ENCODE results near the gene GPR17. TPM values are rescaled to one million over a fixed set of nuclear protein-coding genes. Genes with fewer than 3 reads are reported as not detected.

GPR17 gene
- total RNA-seq (0.22 TPM in 1 of 2 replicates, not detected in the other), polyA plus RNA-seq (0.06 TPM in 1 of 2 replicates, not detected in the other), polyA minus RNA-seq (0.14 TPM in 1 of 2 replicates, not detected in the other)
- total RNA-seq (2013): not detected

DNA sequence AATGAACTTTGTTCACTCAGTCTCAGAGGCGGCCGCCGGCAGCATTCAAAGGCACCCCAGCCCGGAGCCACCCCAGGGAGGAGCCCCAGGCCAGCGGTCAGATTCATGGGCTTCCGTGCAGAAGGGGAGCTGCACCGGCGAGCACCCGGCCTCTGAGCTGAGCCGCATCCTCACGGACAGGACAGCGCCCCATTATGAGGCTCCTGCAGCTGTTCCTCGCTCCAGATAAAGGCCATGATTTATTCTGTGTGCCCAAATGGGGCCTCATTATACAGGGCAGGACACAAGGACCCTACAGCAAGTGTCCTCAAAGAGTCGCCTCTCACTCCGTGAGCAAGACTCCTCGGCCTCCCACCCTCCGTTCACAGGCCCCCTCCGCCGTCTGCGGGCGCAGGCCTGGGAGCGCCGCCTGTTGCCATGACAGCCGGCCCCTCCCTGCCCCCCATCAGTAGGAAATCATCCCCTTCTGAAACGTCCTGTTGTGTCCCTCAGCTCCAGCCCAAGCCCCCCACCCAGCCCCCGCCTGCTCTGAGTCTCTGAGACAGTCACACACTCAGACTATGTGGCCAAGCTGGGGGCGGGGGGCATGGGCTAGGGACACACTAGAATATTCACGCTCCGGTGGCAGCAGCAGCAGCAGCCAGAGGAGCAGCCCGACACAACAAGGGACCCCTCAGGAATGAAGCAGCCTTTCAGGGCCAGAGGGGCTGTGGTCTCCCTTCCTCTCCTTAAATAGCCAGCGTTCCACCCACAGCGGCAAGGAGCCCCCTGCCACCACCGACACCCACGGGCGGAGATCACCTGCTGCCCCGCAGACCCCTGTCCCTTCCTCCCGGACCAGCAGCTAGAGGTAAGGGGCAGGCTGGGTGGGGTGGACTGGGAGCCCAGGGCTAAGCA lies at the start of gene GPR17:
GPR17 (plus strand) TSS at position 759 of the 897 bp plus-strand sequence. CDS start 4,583 bp downstream, outside the sequence.
- H3K27ac Mint-ChIP-seq: peak within 1 kb of the TSS; percentile 53
- ChIA-PET CTCF (interaction anchor here (19.3 kb wide), 1 partner anchor 53 kb away, joined by 553 read pairs; no protein-coding TSS in a partner anchor), POLR2A (no interaction called here)
- Histone ChIP-seq H3K9me3 (ENCODE audit: control extremely low read depth in 1 of 3, control insufficient read depth in 2 of 3, insufficient read depth in 1 of 3, low read length in 2 of 3) (peaks cover 0 to under 1% (median 0%) of the 10 kb centered on the region in 3 donors), H3K4me2 (replicated peaks; ENCODE audit: low read depth, low read length, poor library complexity, severe bottlenecking) (no peak within 1 kb of the TSS), H3K27ac (ENCODE audit: low read length in 2 of 2) (no peak within 1 kb of the TSS), H3K36me3 (replicated peaks in 1 of 2; ENCODE audit: control extremely low read depth in 1 of 2, control insufficient read depth in 1 of 2, extremely low read depth in 1 of 2, insufficient read depth in 2 of 2, low read length in 1 of 2) (no peaks in the 10 kb centered on the region), H2AFZ (ENCODE audit: insufficient read depth, low read depth, low read length, poor library complexity, severe bottlenecking) (no peak within 1 kb of the TSS), H3K9ac (ENCODE audit: low read length) (no peak within 1 kb of the TSS), H4K20me1 (ENCODE audit: control insufficient read depth, insufficient read depth, low read length, poor library complexity, severe bottlenecking) (no peaks in the 10 kb centered on the region), H3K79me2 (ENCODE audit: control insufficient read depth, insufficient read depth, low read length) (no peaks in the 10 kb centered on the region), H3K4me3 (ENCODE audit: control extremely low read depth in 1 of 5, extremely low read depth in 1 of 5, insufficient read depth in 1 of 5, low read depth in 2 of 5, low read length in 4 of 5) (no peak within 1 kb of the TSS), H3K27me3 (replicated peaks in 1 of 4; ENCODE audit: control extremely low read depth in 1 of 4, control insufficient read depth in 3 of 4, insufficient read depth in 4 of 4, low read length in 3 of 4) (no peaks in the 10 kb centered on the region), H3K4me1 (ENCODE audit: control insufficient read depth in 2 of 2, insufficient read depth in 2 of 2, low read length in 2 of 2) (peaks cover 25 to 60% of the 10 kb centered on the region in 2 donors)
- 96% methylated on average over 37 of the region's 37 CpGs for WGBS (ENCODE audit: insufficient coverage)
- no peaks in the 10 kb centered on the region for H3K27me3 Mint-ChIP-seq
- H3K9me3 Mint-ChIP-seq (ENCODE audit: insufficient read depth): no peaks in the 10 kb centered on the region
- no peak for ATAC-seq (ENCODE audit: low read depth)
- DNase-seq: no peak
- TF ChIP-seq, protein P1, sequence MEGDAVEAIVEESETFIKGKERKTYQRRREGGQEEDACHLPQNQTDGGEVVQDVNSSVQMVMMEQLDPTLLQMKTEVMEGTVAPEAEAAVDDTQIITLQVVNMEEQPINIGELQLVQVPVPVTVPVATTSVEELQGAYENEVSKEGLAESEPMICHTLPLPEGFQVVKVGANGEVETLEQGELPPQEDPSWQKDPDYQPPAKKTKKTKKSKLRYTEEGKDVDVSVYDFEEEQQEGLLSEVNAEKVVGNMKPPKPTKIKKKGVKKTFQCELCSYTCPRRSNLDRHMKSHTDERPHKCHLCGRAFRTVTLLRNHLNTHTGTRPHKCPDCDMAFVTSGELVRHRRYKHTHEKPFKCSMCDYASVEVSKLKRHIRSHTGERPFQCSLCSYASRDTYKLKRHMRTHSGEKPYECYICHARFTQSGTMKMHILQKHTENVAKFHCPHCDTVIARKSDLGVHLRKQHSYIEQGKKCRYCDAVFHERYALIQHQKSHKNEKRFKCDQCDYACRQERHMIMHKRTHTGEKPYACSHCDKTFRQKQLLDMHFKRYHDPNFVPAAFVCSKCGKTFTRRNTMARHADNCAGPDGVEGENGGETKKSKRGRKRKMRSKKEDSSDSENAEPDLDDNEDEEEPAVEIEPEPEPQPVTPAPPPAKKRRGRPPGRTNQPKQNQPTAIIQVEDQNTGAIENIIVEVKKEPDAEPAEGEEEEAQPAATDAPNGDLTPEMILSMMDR (IDR thresholded peaks at IDR 0.05): no peak
- intact Hi-C loops (cut with micrococcal nuclease): loop anchor here (5.0 kb wide), 1 partner anchor 118 kb away; the partner anchor contains the start of gene IWS1
- H3K4me1 Mint-ChIP-seq: peaks cover 54% of the 10 kb centered on the region
- no peak within 1 kb of the TSS for H3K4me3 Mint-ChIP-seq

Measured in B cell (primary cell).